DOHH2 (cell line): ENCODE measurements around the gene MAP7D1.

Source experiments
- CTCF ChIP-seq: fragments of 200-600 bp; sonication (generic); IDR thresholded peaks from one replicate; pipeline ENCODE4 v1.5.1; 2014; ENCODE audit warnings: antibody characterized with exemption, mild to moderate bottlenecking, low read depth, low read length; ENCODE audit not compliant: poor library complexity, severe bottlenecking
- EZH2phosphoT487 ChIP-seq: fragments of 200-600 bp; sonication (generic); IDR thresholded peaks from 2 replicates; pipeline ENCODE4 v1.6.1; 2017; ENCODE audit warnings: borderline replicate concordance, mild to moderate bottlenecking, antibody characterized with exemption, low read length, moderate library complexity, mixed read lengths

- no peak for TF ChIP-seq CTCF
- TF ChIP-seq EZH2phosphoT487 = no peak
Measured at GRCh38 chr1:36126005-36126716, 29.8 kb upstream of the MAP7D1 start.
